DMS53 (cell line): ENCODE measurements around the gene ACVR1.
A peak's percentile ranks its signal among the peaks of the same experiment; 100 is the strongest.
"Not testable (repeated sequence)": the region's sequence is repeated elsewhere in the genome, so short reads cannot be mapped to it uniquely, and the experiment has no call there.

Experiments
- DNase-seq: peaks from one replicate; lab custom pipeline; 2025; lab: John Stamatoyannopoulos, UW

ACVR1 gene

GRCh38 chr2:157830266-157830665 lies 45.9 kb downstream of the ACVR1 start:
- DNase-seq, result no peak

- DNase-seq, result no peak
Observed at GRCh38 chr2:157827377-157827776, 48.8 kb downstream of the ACVR1 start.

- DNase-seq, result not testable (repeated sequence)
Observed at GRCh38 chr2:157826644-157827043, 49.5 kb downstream of the ACVR1 start.

- DNase-seq, result peak; percentile 54
Observed at GRCh38 chr2:157825885-157826284, 50.2 kb downstream of the ACVR1 start.

- no peak for DNase-seq
Observed at GRCh38 chr2:157822993-157823392, 53.1 kb downstream of the ACVR1 start.

- DNase-seq, result no peak
Observed at GRCh38 chr2:157822533-157822932, 53.6 kb downstream of the ACVR1 start.

DNA sequence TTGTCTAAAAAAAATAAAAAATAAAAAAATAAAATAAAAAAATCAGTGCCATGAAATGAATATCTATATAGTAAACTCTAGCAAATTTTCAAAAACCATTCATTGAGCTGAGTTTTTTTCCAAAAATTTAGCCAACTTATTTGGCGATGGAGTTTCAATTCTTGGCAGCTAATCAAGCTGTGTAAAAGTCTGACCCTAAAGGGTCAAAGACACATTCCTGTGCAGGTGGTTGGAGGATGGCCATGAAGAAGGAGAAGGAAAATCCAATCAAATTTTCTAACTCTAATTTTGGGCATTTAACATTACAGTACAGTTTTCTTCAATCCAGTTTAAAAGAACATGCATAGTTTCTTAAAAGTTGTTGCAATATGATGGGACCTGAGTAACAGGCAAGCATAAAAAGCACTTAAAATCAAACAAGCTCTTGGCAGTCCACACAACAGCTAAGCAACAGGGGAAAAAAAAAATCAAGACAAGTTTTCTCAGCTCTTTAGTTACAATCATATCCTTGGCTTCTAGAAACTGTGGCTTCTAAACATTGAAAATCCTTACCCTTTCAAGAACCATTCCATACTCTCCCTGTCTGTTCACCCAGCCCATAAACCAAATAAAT lies 54.5 kb downstream of the ACVR1 start:
- DNase-seq, result no peak

GRCh38 chr2:157820193-157820592 lies 55.9 kb downstream of the ACVR1 start:
- DNase-seq, result no peak

DNA sequence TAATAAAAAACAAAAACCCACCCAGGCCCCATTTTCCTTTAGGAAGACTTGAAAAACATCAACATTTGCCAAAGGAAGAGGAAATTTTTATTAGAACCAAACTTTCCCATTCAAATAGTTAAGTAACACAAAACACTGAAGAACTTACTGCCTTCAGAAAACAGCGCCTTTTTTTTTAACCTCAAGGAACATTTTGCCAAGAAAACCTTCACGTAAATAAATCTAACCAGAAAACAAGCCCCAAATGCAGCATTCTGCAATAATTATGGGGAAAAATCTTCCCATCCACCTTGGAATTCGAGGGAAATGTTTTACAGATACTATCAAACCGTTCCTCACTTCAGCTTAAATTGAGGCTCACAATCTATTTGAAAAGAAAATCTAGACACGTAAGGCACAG lies 56.4 kb downstream of the ACVR1 start:
- DNase-seq, result no peak

DNA sequence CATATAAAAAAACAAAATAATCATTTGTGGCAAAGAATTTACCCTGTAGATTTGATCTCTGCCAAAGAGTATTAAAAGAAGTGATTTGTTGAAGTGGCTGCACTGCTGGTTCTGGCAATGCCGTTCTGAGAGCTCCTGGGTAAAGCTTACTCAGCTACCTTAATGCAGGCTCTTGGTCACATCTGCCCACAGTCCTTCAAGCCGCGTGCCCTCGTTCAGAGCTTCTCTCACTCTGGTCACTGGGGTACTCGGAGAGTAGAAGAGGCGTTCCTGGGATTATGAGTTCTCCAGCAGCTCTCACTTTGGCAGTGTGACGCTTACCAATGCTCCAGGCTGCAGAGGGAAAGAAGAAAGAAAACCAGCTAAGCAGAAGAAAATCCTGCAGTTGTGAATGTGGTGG lies 57.9 kb downstream of the ACVR1 start:
- no peak for DNase-seq

DNA sequence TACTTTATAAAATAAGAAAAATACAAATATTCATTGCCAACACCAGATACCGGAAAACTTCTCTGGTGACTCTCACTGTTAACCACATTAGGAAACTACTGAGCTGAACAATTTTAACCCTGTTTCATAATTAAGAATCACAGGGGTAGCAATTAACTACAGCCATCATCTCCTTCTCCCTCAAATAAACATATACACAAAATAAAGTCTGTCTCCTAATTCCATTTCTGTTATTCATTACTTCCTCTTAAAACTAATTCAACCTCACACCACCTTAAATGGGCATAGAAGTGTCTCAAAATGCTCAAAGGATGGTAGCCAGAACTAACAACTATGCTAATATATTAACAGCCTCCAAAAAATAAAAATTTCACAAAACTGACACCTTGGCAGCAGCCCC lies 60.7 kb downstream of the ACVR1 start:
- no peak for DNase-seq

DNA sequence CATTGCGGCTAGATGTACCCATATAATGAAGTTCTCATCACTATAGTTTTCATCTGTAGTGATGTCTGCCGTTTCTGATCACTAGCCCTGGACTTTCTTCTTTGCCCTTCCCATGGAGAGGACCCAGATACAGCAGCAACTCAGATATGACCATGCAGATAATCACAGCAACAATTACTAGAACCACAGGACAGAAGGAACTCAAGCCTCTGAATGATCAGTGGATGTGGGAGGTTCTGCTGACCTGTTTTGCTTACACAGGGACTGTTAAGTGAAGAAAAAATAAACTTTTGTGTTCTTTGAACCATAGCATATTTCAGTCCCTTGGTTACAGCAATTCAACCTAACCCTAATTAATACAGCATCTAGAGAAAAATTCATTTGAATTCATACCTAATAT lies 62.7 kb downstream of the ACVR1 start:
- DNase-seq, result no peak

DNA sequence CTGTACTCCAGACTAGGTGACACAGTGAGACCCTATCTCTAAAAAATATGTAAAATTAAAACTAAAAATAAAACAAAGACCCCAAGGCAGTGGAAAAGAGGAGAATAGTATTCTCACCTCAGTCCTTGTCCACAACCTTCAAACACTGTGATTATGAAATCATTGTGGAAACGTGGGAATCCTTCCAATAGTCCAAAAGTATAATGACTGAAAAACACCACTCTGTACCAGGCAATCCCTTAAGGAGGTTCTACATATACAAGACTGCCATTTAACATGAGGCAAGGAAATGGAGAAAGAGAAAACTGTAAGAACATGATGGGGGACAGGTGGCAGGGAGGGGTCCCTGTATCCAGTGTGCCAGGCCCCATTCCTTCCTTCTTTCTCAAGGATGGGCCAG lies 66.1 kb downstream of the ACVR1 start:
- no peak for DNase-seq

GRCh38 chr2:157809212-157809611 lies 66.9 kb downstream of the ACVR1 start:
- no peak for DNase-seq

DNA sequence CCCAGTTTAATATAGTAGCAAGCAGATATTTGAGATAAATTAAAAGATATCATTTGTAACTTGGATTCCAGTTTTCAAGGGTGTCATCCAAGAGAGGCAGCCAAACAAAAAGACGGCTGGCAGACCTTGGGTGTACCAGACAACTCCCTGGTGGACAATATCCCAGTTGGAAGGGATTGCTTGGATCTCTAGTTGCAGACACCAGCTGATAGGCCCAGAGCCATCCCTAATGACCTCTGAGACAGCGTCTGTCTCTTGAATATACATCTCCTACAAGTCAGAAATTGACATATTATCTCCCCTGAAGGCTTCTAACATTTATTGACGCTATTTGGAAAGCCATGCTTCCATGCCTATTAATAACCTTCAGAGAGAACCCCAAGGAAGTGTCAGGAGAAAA lies 67.7 kb downstream of the ACVR1 start:
- no peak for DNase-seq

GRCh38 chr2:157806426-157807077 lies 69.6 kb downstream of the ACVR1 start:
- no peak for DNase-seq

DNA sequence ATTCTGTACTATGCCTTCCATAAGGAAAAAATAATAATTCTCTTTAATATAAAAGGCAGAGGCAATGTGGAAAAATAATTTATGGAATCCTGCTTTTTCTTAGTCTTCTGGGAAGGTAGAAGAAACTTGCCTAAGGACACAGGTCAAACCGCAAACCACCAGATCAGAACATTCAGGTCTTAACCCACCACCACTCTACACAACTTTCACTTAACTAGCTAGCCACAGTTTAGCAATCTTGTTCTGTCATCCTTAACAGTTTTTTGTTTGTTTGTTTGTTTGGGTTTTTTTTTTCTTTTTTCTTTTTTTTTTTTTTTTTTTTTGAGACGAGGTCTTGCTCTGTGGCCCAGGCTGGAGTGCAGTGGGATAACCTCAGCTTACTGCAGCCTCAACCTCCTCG lies 70.6 kb downstream of the ACVR1 start:
- no peak for DNase-seq

GRCh38 chr2:157804355-157804754 lies 71.8 kb downstream of the ACVR1 start:
- DNase-seq, result no peak

DNA sequence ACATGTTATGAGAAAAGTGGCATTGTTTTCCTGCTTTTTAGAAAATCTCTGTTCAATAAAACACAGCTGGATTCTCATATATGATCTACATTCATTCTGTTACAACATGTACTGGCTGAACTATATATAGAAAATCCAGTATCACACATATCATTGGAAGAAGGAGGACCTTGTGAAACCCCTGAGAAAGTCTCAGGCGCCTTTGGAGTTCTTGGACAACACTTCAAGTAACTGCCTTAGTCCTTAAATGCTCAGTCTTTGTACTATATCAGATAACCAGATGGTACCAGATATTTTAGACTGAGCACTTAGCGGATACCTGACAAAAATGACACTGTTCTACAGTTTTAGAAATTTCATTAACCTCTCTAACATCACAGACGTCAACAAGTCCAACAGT lies 72.2 kb downstream of the ACVR1 start:
- no peak for DNase-seq

DNA sequence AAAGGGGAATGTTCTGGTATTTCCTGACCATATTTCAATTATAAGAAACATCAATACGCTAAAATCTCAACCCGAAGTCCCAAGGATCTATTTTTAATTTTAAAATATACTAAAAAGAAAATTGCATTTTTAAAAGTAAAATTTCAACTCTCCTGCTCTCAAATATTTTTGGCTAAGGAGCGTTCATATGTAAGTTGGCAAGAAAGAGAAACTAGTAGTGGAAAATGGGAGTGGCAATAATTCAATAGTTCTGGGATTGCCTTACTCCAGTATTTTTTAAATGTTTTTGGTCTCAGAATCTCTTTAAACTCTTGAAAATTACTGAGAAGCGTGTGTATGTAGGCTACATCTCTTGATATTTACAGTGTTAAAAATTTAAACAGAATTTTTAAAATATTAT lies 72.7 kb downstream of the ACVR1 start:
- no peak for DNase-seq

DNA sequence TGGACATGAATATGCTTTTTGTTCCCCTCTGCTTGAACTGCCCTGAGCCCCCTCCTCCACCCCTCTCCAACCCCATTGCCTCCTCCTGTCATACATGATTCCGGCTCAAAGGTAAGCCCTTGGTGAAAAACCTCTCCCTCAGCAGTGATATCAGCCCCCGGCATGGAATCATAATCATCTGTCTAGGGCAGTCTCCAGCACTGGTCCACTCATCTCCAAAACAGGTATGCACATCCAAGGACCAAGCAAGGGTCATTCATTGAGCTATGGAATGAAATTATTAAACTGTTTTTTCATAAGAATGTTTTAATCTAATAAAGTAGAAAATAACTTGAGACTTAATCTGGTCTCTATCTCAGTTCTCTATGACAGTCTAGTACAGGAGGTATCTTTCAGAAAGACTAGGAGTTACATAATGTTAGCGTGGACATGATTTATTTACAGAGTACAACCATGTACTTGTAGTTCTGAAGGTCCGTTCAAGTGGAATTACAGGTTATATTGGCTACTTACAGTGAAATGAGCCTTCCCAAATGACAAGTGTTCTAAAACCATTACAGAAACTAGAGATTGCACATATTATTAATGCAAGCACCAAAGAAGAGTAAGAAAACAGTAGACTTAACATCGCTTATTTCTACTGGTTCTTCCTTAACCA lies 75.2 kb downstream of the ACVR1 start:
- peak; percentile 79 for DNase-seq

DNA sequence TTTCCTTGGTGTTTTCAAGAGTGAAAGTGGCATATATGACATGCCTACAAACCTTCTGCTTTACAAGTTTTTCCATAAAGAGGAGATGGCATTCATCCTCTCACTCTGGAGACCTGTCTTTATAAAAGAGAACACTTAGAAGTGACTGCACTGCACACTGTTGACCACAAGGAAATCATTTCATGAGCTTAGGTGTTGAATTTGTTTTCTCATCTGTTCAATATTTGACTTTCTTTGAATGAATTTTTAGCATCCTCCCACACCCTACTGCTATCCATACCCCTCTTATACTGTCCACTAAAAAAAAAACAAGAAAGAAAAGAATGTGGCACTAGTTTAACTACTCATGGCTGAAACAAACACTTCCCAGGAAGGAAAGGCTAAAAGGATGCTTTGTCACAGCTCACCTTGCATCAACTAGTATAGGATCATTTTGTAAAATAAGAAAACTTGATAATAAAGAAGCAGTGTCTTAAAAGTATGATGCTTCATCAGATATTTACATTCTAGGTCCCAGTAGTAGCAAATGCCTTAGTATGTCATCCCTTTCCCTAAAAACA lies 83.0 kb downstream of the ACVR1 start:
- DNase-seq, result peak; percentile 6

DNA sequence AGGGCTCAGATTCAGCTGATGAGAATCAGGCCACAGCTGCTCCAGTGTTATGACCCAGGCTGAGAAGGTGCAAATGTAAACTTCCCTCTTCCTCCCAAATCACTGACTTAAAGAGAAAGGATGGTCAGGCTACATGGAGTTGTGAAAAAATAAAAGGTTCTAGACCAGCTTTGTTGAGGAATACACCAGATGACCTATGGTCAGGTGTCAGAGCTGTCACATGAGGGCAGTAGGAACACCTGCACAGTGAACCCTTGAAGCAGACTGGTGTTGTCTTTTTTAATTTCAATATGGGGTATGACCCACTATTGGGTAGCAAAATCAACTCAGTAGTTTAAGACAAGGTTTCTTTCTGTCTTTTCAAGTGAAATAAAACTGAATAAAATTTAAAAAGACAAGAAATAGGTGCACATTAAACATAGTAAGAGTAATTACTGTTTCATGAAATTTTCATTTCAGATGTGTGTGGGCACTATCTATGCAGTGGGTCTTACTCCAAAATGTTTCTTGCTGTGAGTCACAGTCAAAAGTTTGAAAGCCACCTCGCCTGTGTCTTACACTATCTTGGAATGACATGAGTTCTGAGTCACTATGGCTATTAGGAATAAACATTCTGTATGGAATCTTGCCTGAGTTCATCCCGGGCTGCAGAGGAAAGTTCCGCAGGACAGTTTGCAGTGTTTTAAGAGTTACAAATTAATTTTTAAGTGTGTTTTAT lies 83.6 kb downstream of the ACVR1 start:
- DNase-seq, result peak; percentile 29
